ENCODE data around the gene CDH23.

DNA sequence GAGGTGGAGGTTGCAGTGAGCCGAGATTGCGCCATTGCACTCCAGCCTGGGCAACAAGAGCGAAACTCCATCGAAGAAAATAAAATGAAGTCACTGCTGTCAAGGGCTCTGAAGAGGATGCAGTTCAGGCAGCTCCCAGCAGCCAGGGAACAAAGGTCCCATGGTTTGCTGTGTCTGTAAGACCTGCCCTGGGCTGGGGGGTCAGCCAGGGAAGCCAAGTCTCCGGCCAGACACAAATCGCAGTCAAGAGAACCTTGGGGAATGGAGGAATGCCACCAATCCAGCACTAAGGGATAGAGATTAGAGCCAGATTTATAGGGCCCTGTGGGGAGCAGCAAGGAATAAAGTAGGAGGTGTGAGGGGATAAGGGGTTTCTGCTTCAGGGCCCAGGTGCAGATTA is 405.5 kb downstream of the CDH23 start:
- TF ChIP-seq, protein P1, sequence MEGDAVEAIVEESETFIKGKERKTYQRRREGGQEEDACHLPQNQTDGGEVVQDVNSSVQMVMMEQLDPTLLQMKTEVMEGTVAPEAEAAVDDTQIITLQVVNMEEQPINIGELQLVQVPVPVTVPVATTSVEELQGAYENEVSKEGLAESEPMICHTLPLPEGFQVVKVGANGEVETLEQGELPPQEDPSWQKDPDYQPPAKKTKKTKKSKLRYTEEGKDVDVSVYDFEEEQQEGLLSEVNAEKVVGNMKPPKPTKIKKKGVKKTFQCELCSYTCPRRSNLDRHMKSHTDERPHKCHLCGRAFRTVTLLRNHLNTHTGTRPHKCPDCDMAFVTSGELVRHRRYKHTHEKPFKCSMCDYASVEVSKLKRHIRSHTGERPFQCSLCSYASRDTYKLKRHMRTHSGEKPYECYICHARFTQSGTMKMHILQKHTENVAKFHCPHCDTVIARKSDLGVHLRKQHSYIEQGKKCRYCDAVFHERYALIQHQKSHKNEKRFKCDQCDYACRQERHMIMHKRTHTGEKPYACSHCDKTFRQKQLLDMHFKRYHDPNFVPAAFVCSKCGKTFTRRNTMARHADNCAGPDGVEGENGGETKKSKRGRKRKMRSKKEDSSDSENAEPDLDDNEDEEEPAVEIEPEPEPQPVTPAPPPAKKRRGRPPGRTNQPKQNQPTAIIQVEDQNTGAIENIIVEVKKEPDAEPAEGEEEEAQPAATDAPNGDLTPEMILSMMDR (IDR thresholded peaks at IDR 0.05) = no peak
- TF ChIP-seq POLR2A (IDR thresholded peaks at IDR 0.05) = no peak
